H1 (cell line): ENCODE results near the gene NEURL4. TPM values are rescaled to one million over a fixed set of nuclear protein-coding genes. Genes with fewer than 3 reads are reported as not detected.

Experiments used
- CBX5 ChIP-seq: fragments of 300-800, 300-1000 bp; sonication (generic); IDR thresholded peaks from 2 replicates; pipeline ENCODE4 v1.7.1; 2016; ENCODE audit warnings: antibody characterized with exemption, low read length, low read depth
- FOSL1 ChIP-seq: IDR thresholded peaks from 2 replicates; pipeline ENCODE4 v1.6.1; 2011; ENCODE audit warnings: mild to moderate bottlenecking, low read depth, low read length, moderate library complexity; ENCODE audit not compliant: insufficient read depth
- polyA plus RNA-seq, 7 experiments: library from polyadenylated mRNA; depleted of rRNA in 3 of 7; stranded (reverse) in 5 of 7; unstranded in 2 of 7; fragments of >200 nt in 5 of 7; fragments of 200-250 nt in 2 of 7; gene quantifications; 1 replicate in 5 of 7; 2 replicates in 1 of 7; 4 replicates in 1 of 7; pipeline versions ENCODE4 v1.2.1 to v1.2.3, GENCODE V29; 2011 to 2013; ENCODE audit warnings: missing spikeins in 2 of 7, mixed read lengths in 2 of 7
- total RNA-seq: library from RNA; stranded (reverse); fragmentation: NEBNext Ultra II Directional; extraction: Animal tissue kit (Norgen Biotek cat#: 25700); gene quantifications from 2 replicates; pipeline ENCODE4 v1.2.1, GENCODE V29; 2021

The NEURL4 gene
- total and polyA plus RNA-seq, 2 of the 8 experiments (the other 6 are each of a cell fraction or from before 2014, with no cell fraction given): 29.6 to 46.8 TPM

DNA sequence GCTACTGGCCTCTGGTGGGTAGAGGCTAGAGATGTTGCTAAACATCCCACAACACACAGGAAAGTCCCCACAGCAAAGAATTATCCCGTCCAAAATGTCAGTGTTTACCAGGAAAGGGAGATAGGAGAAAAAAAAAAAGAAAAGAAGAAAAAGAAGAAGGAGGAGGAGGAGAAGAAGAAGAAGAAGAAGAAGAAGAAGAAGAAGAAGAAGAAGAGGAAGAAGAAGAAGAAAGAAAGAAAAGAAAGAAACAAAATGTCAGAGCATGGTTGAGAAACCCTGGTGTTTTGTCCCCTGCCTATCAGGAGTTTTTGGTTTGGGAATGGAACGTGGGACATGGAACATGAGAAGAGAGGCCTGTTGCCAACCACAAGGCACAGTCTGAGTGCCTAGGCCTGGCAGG is 28.2 kb upstream of the NEURL4 start (continued):
- TF ChIP-seq FOSL1 (no peak), CBX5 (no peak)
